RWPE2 (cell line): ENCODE measurements around the gene GSN.

Experiments
- ATAC-seq: fragments of 200-7000 bp; cut with Tn5 transposase; 3 replicates; pipeline ENCODE4 v1.9.1; 2021; ENCODE audit warnings: low read depth
- DNase-seq: peaks from one replicate; pipeline ENCODE4 v3.0.0-alpha.2; 2020; ENCODE audit warnings: low spot score
- H3K27ac ChIP-seq: fragments of 450-650 bp; 2 replicates; pipeline ENCODE4 v1.5.1; 2017; ENCODE audit warnings: mild to moderate bottlenecking; ENCODE audit not compliant: poor library complexity, severe bottlenecking
- H3K27me3 ChIP-seq: fragments of 250-450 bp; sonication (Bioruptor Pico); 2 replicates; pipeline ENCODE4 v1.5.1; 2021; ENCODE audit warnings: mild to moderate bottlenecking, moderate library complexity; ENCODE audit not compliant: insufficient read depth, poor library complexity, severe bottlenecking
- H3K36me3 ChIP-seq: fragments of 250-450 bp; sonication (Bioruptor Pico); 2 replicates; pipeline ENCODE4 v1.5.1; 2020; ENCODE audit warnings: low read depth, mild to moderate bottlenecking, moderate library complexity
- H3K4me1 ChIP-seq: fragments of 250-450 bp; sonication (Bioruptor Pico); 2 replicates; pipeline ENCODE4 v1.5.1; 2021; ENCODE audit warnings: mild to moderate bottlenecking, moderate library complexity; ENCODE audit not compliant: insufficient read depth, poor library complexity, severe bottlenecking
- H3K4me3 ChIP-seq: fragments of 250-450 bp; sonication (Bioruptor Pico); 2 replicates; pipeline ENCODE4 v1.5.1; 2021; ENCODE audit warnings: mild to moderate bottlenecking, moderate library complexity; ENCODE audit not compliant: severe bottlenecking
- H3K9me3 ChIP-seq: fragments of 250-450 bp; sonication (Bioruptor Pico); 2 replicates; pipeline ENCODE4 v1.5.1; 2021; ENCODE audit warnings: mild to moderate bottlenecking, moderate library complexity; ENCODE audit not compliant: severe bottlenecking
- TF ChIP-seq, protein P1 (sequence below): fragments of 450-650 bp; IDR thresholded peaks from one replicate; pipeline ENCODE4 v1.5.1; 2017; ENCODE audit warnings: mild to moderate bottlenecking, moderate library complexity; ENCODE audit not compliant: poor library complexity, severe bottlenecking

Gene GSN

DNA sequence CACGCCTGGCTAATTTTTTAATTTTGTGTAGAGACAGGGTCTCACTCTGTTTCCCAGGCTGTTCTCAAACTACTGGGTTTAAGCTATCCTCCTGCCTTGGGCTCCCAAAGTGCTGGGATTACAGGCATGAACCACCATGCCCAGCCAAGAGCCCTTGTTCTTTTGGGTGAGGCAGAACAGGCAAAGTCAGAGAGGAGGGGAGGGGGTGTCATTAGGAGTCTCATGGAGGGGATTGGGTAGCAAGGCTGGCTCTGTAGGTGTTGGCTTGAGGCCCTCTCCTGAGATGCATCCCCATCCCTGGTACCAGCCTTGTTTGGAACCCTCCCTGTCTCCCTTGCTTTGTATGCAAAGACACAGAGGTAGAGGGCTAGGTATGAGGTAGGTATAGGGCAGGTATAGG is 24.1 kb downstream of the GSN start:
- no peaks in the 10 kb centered on the region for H3K9me3 ChIP-seq
- no peak overlapping the region for H3K27ac ChIP-seq
- peaks cover 26% of the 10 kb centered on the region for H3K4me1 ChIP-seq
- ATAC-seq (no peak), DNase-seq (no peak)
- H3K27me3 ChIP-seq, result no peaks in the 10 kb centered on the region
- H3K4me3 ChIP-seq, result no peak overlapping the region
- H3K36me3 ChIP-seq, result peaks cover 4% of the 10 kb centered on the region; the same call in 1 of the 2 replicates
- TF ChIP-seq, protein P1, sequence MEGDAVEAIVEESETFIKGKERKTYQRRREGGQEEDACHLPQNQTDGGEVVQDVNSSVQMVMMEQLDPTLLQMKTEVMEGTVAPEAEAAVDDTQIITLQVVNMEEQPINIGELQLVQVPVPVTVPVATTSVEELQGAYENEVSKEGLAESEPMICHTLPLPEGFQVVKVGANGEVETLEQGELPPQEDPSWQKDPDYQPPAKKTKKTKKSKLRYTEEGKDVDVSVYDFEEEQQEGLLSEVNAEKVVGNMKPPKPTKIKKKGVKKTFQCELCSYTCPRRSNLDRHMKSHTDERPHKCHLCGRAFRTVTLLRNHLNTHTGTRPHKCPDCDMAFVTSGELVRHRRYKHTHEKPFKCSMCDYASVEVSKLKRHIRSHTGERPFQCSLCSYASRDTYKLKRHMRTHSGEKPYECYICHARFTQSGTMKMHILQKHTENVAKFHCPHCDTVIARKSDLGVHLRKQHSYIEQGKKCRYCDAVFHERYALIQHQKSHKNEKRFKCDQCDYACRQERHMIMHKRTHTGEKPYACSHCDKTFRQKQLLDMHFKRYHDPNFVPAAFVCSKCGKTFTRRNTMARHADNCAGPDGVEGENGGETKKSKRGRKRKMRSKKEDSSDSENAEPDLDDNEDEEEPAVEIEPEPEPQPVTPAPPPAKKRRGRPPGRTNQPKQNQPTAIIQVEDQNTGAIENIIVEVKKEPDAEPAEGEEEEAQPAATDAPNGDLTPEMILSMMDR, result no peak

DNA sequence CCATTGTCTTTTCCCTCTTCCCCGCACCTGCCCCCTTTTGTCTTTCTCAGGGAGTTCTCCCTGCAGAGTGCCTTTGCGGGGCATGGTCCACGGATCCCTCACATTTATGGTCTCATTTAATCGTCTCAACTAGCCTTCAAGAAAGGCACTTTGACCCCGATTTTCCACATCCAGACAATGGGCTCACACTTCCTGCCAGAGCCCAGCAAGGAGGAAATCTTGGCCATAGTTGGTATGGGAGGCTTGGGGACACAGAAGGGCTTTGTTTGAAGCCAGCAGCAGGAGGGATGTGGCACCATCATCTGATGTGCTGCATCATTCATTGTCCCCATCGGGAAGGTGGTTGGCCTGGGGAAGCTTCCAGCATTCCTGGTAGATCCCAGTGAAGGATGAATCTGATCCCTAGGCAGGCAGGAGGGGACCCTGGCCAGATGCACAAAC is 24.9 kb downstream of the GSN start:
- no peaks in the 10 kb centered on the region for H3K9me3 ChIP-seq
- no peaks in the 10 kb centered on the region for H3K27me3 ChIP-seq
- no peak overlapping the region for H3K4me3 ChIP-seq
- peaks cover 4% of the 10 kb centered on the region; the same call in 1 of the 2 replicates for H3K36me3 ChIP-seq
- peaks cover 19% of the 10 kb centered on the region for H3K4me1 ChIP-seq
- ATAC-seq (no peak), DNase-seq (no peak)
- no peak overlapping the region for H3K27ac ChIP-seq
- TF ChIP-seq, protein P1, result no peak

DNA sequence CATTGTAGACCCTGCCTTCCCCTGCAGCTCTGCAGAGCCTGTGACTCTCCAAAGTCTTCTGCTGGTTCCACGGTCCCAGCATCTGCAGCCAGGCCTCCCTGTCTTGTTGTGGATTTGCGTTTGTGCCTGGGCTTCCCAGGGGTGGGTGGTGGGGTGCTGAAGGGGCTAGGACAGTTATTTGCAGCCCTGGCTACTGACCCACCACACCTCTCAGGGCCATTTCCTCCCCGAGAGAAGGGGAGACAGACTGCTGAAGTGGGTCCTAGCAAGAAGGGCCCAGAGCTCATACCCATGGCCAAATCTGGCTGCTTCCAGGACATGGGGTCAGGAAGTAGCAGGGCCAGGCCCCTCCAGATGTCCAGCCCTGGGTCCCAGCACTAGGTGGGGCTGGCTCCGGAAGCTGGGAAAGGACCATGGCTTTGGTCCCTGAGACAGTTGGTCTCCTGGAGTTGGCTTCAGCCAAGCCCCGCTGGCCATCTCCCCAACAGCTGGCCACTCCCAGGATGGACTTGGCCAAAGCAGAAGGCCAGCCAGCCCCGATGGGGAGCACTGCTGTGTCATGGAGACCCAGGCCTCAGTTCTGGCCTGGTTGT is 26.3 kb downstream of the GSN start:
- TF ChIP-seq, protein P1, result no peak
- Histone ChIP-seq H3K27me3 (no peaks in the 10 kb centered on the region), H3K36me3 (no peaks in the 10 kb centered on the region), H3K9me3 (no peaks in the 10 kb centered on the region), H3K27ac (no peak overlapping the region), H3K4me1 (peaks cover 5% of the 10 kb centered on the region), H3K4me3 (no peak overlapping the region)
- ATAC-seq, result no peak
- no peak for DNase-seq

DNA sequence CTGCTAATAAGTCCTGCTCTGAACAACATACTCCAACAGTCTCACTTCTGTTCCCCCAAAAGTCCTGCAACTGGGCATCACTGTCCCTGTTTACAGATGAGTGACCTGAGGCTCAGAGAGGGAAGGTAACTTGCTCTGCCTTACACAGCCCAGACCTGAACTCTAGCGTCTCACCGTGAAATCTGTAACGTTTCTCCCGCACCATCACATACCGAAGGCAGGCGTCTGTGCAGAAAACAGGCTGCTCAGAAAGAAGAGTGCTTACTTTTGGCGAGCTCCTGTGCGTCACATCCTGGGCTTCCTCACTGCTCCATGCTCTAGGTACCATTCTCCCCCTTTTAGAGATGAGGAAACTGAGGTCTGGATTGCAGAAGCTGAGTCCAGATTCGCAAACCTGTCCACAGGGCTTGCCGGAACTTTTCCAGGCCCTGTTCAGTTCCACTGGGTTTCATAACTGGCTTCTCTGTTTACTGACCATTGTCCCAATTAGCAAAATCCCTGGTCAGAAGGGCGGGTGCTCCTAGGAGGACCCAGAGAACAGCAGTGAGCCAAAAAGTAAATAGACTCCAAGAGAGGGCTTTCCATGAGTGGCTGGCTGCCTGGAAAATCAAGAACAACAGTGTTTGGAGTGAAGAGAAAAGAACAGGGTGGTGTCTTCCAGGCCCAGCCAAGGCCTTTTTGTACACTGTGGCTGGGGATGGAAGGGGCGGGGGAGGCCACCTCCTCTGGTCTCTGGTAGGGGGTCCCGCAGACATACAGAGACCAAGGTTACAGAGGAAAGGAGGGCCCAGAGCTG is 27.1 kb downstream of the GSN start:
- TF ChIP-seq, protein P1, result no peak
- Histone ChIP-seq H3K4me1 (peaks cover 2% of the 10 kb centered on the region), H3K9me3 (no peaks in the 10 kb centered on the region), H3K27ac (no peak overlapping the region), H3K27me3 (no peaks in the 10 kb centered on the region), H3K36me3 (no peaks in the 10 kb centered on the region), H3K4me3 (no peak overlapping the region)
- ATAC-seq (no peak), DNase-seq (no peak)
